ENCODE data around the gene KMT2A. TPM values are rescaled to one million over a fixed set of nuclear protein-coding genes. Genes with fewer than 3 reads are reported as not detected.

Gene KMT2A
- total RNA-seq, 4 donors from 2014 or later: 42.3 to 116 (median 74.8) TPM

- peaks cover 0 to 41% of the 10 kb centered on the region in 2 donors for H3K36me3 ChIP-seq
- ATAC-seq: no peak
- TF ChIP-seq EP300 (IDR thresholded peaks at IDR 0.05) (no peak), POLR2A (IDR thresholded peaks at IDR 0.05) (no peak), POLR2AphosphoS5 (IDR thresholded peaks at IDR 0.05) (no peak), CTCF (IDR thresholded peaks at IDR 0.05) (no peak)
Observed at GRCh38 chr11:118537409-118537980, 101.2 kb downstream of the KMT2A start.

GRCh38 chr11:118544010-118544646 lies 107.8 kb downstream of the KMT2A start:
- Histone ChIP-seq H3K36me3 (peaks cover 0 to 65% of the 10 kb centered on the region in 2 donors), H3K27ac (no peak overlapping the region), H3K4me1 (no peaks in the 10 kb centered on the region), H3K9me3 (no peaks in the 10 kb centered on the region), H3K27me3 (no peaks in the 10 kb centered on the region), H3K4me3 (no peak overlapping the region)
- ATAC-seq: no peak
- WGBS, 2 donors (ENCODE audit: low coverage in 1 of 2): 87 to 91% methylated on average over 6 to 8 of the region's 8 CpGs
- TF ChIP-seq POLR2AphosphoS5 (IDR thresholded peaks at IDR 0.05): no peak
- TF ChIP-seq CTCF (IDR thresholded peaks at IDR 0.05): no peak
- no peak for TF ChIP-seq EP300 (IDR thresholded peaks at IDR 0.05)
- TF ChIP-seq POLR2A (IDR thresholded peaks at IDR 0.05): no peak

More at GRCh38 chr11:118537409-118537980, 101.2 kb downstream of the KMT2A start:
- H3K27me3 ChIP-seq: no peaks in the 10 kb centered on the region
- H3K4me1 ChIP-seq: peaks cover 0 to 4% (median 0%) of the 10 kb centered on the region in 3 donors
- no peaks in the 10 kb centered on the region for H3K9me3 ChIP-seq
- H3K27ac ChIP-seq: no peak overlapping the region
- H3K4me3 ChIP-seq: no peak overlapping the region
- 73 to 100% methylated on average over 1 to 6 of the region's 6 CpGs for WGBS, 2 donors (ENCODE audit: low coverage in 1 of 2)

GRCh38 chr11:118544647-118545010 lies 108.3 kb downstream of the KMT2A start:
- TF ChIP-seq CTCF (IDR thresholded peaks at IDR 0.05) (no peak), EP300 (IDR thresholded peaks at IDR 0.05) (no peak), POLR2AphosphoS5 (IDR thresholded peaks at IDR 0.05) (no peak), POLR2A (IDR thresholded peaks at IDR 0.05) (no peak)
- Histone ChIP-seq H3K27me3 (no peaks in the 10 kb centered on the region), H3K36me3 (peaks cover 0 to 69% of the 10 kb centered on the region in 2 donors), H3K4me3 (no peak overlapping the region), H3K9me3 (no peaks in the 10 kb centered on the region), H3K4me1 (no peaks in the 10 kb centered on the region), H3K27ac (no peak overlapping the region)
- WGBS, 2 donors (ENCODE audit: low coverage in 1 of 2): 83 to 100% methylated on average over 1 of the region's 3 CpGs
- no peak for ATAC-seq

GRCh38 chr11:118545533-118545932 lies 109.2 kb downstream of the KMT2A start:
- WGBS, 2 donors (ENCODE audit: low coverage in 1 of 2): 58 to 77% methylated on average over 4 of the region's 5 CpGs
- no peak for TF ChIP-seq CTCF (IDR thresholded peaks at IDR 0.05)
- no peak for TF ChIP-seq POLR2AphosphoS5 (IDR thresholded peaks at IDR 0.05)
- no peak for TF ChIP-seq POLR2A (IDR thresholded peaks at IDR 0.05)
- no peak for TF ChIP-seq EP300 (IDR thresholded peaks at IDR 0.05)
- Histone ChIP-seq H3K4me3 (no peak overlapping the region), H3K27me3 (no peaks in the 10 kb centered on the region), H3K4me1 (no peaks in the 10 kb centered on the region), H3K9me3 (no peaks in the 10 kb centered on the region), H3K36me3 (peaks cover 0 to 78% of the 10 kb centered on the region in 2 donors), H3K27ac (no peak overlapping the region)
- ATAC-seq: no peak

- Histone ChIP-seq H3K4me1 (no peaks in the 10 kb centered on the region), H3K27ac (no peak overlapping the region), H3K36me3 (peaks cover 0 to 88% of the 10 kb centered on the region in 2 donors), H3K27me3 (no peaks in the 10 kb centered on the region), H3K9me3 (no peaks in the 10 kb centered on the region), H3K4me3 (no peak overlapping the region)
- 85 to 95% methylated on average over 2 of the region's 2 CpGs for WGBS, 2 donors (ENCODE audit: low coverage in 1 of 2)
- TF ChIP-seq POLR2A (IDR thresholded peaks at IDR 0.05) (no peak), EP300 (IDR thresholded peaks at IDR 0.05) (no peak), POLR2AphosphoS5 (IDR thresholded peaks at IDR 0.05) (no peak), CTCF (IDR thresholded peaks at IDR 0.05) (no peak)
- no peak for ATAC-seq
Observed at GRCh38 chr11:118547132-118547531, 110.8 kb downstream of the KMT2A start.
